GM23338 (cell line): ENCODE measurements around the gene ENTREP3. TPM values are rescaled to one million over a fixed set of nuclear protein-coding genes. Genes with fewer than 3 reads are reported as not detected.
A peak's percentile ranks its signal among the peaks of the same experiment; 100 is the strongest.

Experiments used
- ATAC-seq: fragments of 200-7000 bp; cut with Tn5 transposase; 3 replicates; pipeline ENCODE4 v1.9.1; 2020
- DNase-seq: peaks from one replicate; pipeline ENCODE4 v3.0.0-alpha.2; 2015; ENCODE audit warnings: low spot score
- H2AFZ ChIP-seq: fragments of 200-600 bp; sonication (generic); 2 replicates; pipeline ENCODE4 v1.8.0; 2016; ENCODE audit warnings: antibody characterized with exemption, mild to moderate bottlenecking, moderate library complexity
- H3F3A ChIP-seq: fragments of 200-600 bp; sonication (generic); replicated peaks from 2 replicates; pipeline ENCODE4 v1.8.0; 2017; ENCODE audit warnings: antibody characterized with exemption, mixed run types, low read depth
- H3K27ac ChIP-seq: fragments of 200-600 bp; sonication (generic); 2 replicates; pipeline ENCODE4 v1.6.1; 2016; ENCODE audit warnings: low read depth
- H3K27me3 ChIP-seq: fragments of 200-600 bp; sonication (generic); 2 replicates; pipeline ENCODE4 v1.8.0; 2016; ENCODE audit warnings: mild to moderate bottlenecking, mixed run types, moderate library complexity; ENCODE audit not compliant: insufficient read depth
- H3K36me3 ChIP-seq: fragments of 200-600 bp; sonication (generic); 2 replicates; pipeline ENCODE4 v1.8.0; 2016; ENCODE audit warnings: mild to moderate bottlenecking; ENCODE audit not compliant: insufficient read depth
- H3K4me1 ChIP-seq: fragments of 200-600 bp; sonication (generic); 2 replicates; pipeline ENCODE4 v1.8.0; 2016; ENCODE audit warnings: mild to moderate bottlenecking, moderate library complexity; ENCODE audit not compliant: insufficient read depth
- H3K4me2 ChIP-seq: fragments of 200-600 bp; sonication (generic); 2 replicates; pipeline ENCODE4 v1.7.1; 2017; ENCODE audit warnings: mixed run types
- H3K4me3 ChIP-seq: fragments of 200-600 bp; sonication (generic); 2 replicates; pipeline ENCODE4 v1.6.1; 2016; ENCODE audit warnings: mixed run types
- H3K79me2 ChIP-seq: fragments of 200-600 bp; sonication (generic); replicated peaks from 2 replicates; pipeline ENCODE4 v1.8.0; 2017; ENCODE audit warnings: mild to moderate bottlenecking; ENCODE audit not compliant: insufficient read depth
- H3K9me2 ChIP-seq: fragments of 200-600 bp; sonication (generic); 2 replicates; pipeline ENCODE4 v1.8.0; 2017; ENCODE audit not compliant: insufficient read depth
- H4K20me1 ChIP-seq: fragments of 200-600 bp; sonication (generic); replicated peaks from 2 replicates; pipeline ENCODE4 v1.8.0; 2017; ENCODE audit warnings: mild to moderate bottlenecking; ENCODE audit not compliant: insufficient read depth
- H3K27ac Mint-ChIP-seq: 2 replicates; pipeline ENCODE4 v1.8.0; 2020; ENCODE audit warnings: inconsistent platforms, mild to moderate bottlenecking, moderate library complexity, mixed read lengths
- H3K27me3 Mint-ChIP-seq: 3 replicates; pipeline ENCODE4 v1.8.0; 2022; ENCODE audit warnings: low read depth, mild to moderate bottlenecking, moderate library complexity, mixed read lengths, inconsistent platforms; ENCODE audit not compliant: insufficient read depth, poor library complexity
- H3K36me3 Mint-ChIP-seq: 3 replicates; pipeline ENCODE4 v1.8.0; 2021; ENCODE audit warnings: low read depth, mild to moderate bottlenecking, inconsistent platforms, moderate library complexity, mixed read lengths
- H3K4me1 Mint-ChIP-seq: 3 replicates; pipeline ENCODE4 v1.8.0; 2020; ENCODE audit warnings: mild to moderate bottlenecking, inconsistent platforms, mixed read lengths
- H3K4me3 Mint-ChIP-seq: 3 replicates; pipeline ENCODE4 v1.8.0; 2021; ENCODE audit warnings: moderate library complexity, mild to moderate bottlenecking, inconsistent platforms, mixed read lengths
- H3K9me3 Mint-ChIP-seq: 3 replicates; pipeline ENCODE4 v1.8.0; 2020; ENCODE audit warnings: moderate library complexity, mild to moderate bottlenecking, inconsistent platforms, mixed read lengths
- CREB1 ChIP-seq: fragments of 250-450 bp; sonication (Bioruptor Pico); IDR thresholded peaks from 2 replicates; pipeline ENCODE4 v1.5.0; 2020; ENCODE audit warnings: low read depth, mild to moderate bottlenecking, moderate library complexity
- EZH2 ChIP-seq: fragments of 200-600 bp; sonication (generic); IDR thresholded peaks from one replicate; pipeline ENCODE4 v1.8.0; 2017; ENCODE audit warnings: antibody characterized with exemption, mild to moderate bottlenecking, low read depth; ENCODE audit not compliant: unreplicated experiment
- EZH2phosphoT487 ChIP-seq: fragments of 200-600 bp; sonication (generic); IDR thresholded peaks from one replicate; pipeline ENCODE4 v1.8.1; 2018; ENCODE audit warnings: antibody characterized with exemption; ENCODE audit not compliant: unreplicated experiment
- JUNB ChIP-seq: IDR thresholded peaks from one replicate; pipeline ENCODE4 v1.6.1; 2016; ENCODE audit warnings: antibody characterized with exemption; ENCODE audit not compliant: unreplicated experiment
- NANOG ChIP-seq: IDR thresholded peaks from 2 replicates; pipeline ENCODE4 v1.6.1; 2016; ENCODE audit warnings: antibody characterized with exemption, borderline replicate concordance
- POLR2AphosphoS5 ChIP-seq: IDR thresholded peaks from 2 replicates; pipeline ENCODE4 v1.6.1; 2016; ENCODE audit warnings: antibody characterized with exemption, low read depth
- ZNF114 ChIP-seq: fragments of 250-450 bp; sonication (Bioruptor Pico); IDR thresholded peaks from 2 replicates; pipeline ENCODE4 v1.5.0; 2020; ENCODE audit warnings: mild to moderate bottlenecking, moderate library complexity
- ZNF331 ChIP-seq: fragments of 250-450 bp; sonication (Bioruptor Pico); IDR thresholded peaks from 2 replicates; pipeline ENCODE4 v1.5.0; 2020; ENCODE audit warnings: low read depth, mild to moderate bottlenecking, moderate library complexity
- polyA plus RNA-seq: library from polyadenylated mRNA; unstranded; fragments of >200 nt; fragmentation: Nextera tagmentation; extraction: Ambion mirVana; gene quantifications from 2 replicates; pipeline ENCODE4 v1.2.1, GENCODE V29; 2016
- total RNA-seq: library from RNA; depleted of rRNA; stranded (reverse); fragments of >200 nt; shearing (Covaris generic); gene quantifications from 2 replicates; pipeline ENCODE4 v1.2.3, GENCODE V29; 2014
- TF ChIP-seq, protein P1 (sequence below): IDR thresholded peaks from one replicate; pipeline ENCODE4 v1.6.1; 2018; ENCODE audit warnings: antibody characterized with exemption; ENCODE audit not compliant: unreplicated experiment
- TF ChIP-seq, protein P2 (sequence below): fragments of 250-450 bp; sonication (Bioruptor Pico); IDR thresholded peaks from 2 replicates; pipeline ENCODE4 v1.5.0; 2020; ENCODE audit warnings: mild to moderate bottlenecking, moderate library complexity
- TF ChIP-seq, protein P3 (sequence below), 2 experiments: fragments of 200-600 bp in 1 of 2; sonication (generic) in 1 of 2; conservative IDR thresholded peaks; 2 replicates each; pipeline versions ENCODE4 v1.5.1 to v1.6.1; 2016 to 2017; ENCODE audit warnings: antibody characterized with exemption in 2 of 2, low read depth in 2 of 2, mild to moderate bottlenecking in 2 of 2, moderate library complexity in 1 of 2

Gene ENTREP3
- total and polyA plus RNA-seq, 2 experiments from 2014 or later, result 18.6 to 46.3 TPM

DNA sequence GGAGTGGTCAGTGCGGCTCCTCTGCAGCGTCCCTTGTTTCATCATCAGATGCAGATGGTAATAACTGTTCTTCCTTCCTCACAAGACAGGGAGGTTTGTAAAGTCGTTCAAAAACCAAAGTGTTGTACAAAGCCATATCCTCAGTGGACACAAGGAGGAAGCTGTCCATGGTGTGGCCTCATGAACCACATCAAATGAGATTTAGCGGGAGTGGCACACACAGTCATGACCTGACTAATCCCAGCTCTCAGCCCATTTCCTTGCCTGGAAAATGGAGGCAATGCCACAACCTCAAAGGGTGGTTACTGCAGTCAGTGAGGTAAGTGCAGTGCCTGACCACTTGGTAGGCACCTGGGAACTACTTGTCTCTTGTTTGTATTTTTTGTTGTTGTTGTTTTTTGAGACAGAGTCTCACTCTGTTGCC lies 13.4 kb downstream of the ENTREP3 start:
- Histone ChIP-seq H3K27me3 (peaks cover 27% of the 10 kb centered on the region), H3K4me2 (no peak overlapping the region), H3K27ac (no peak overlapping the region), H3K9me2 (no peaks in the 10 kb centered on the region), H2AFZ (no peak overlapping the region), H4K20me1 (no peaks in the 10 kb centered on the region), H3K79me2 (0 out of 2 replicates have a peak, but pooled peaks cover 7% of the 10 kb centered on the region), H3K36me3 (no peaks in the 10 kb centered on the region), H3F3A (0 out of 2 replicates have a peak, but pooled peaks cover 10% of the 10 kb centered on the region), H3K4me3 (no peak overlapping the region), H3K4me1 (peaks cover 19% of the 10 kb centered on the region)
- no peak for TF ChIP-seq NANOG
- TF ChIP-seq ZNF114 (CRISPR knock-in tag), result no peak
- no peak for TF ChIP-seq ZNF331 (CRISPR knock-in tag)
- no peak for TF ChIP-seq JUNB
- TF ChIP-seq EZH2phosphoT487, result no peak
- TF ChIP-seq, protein P1, sequence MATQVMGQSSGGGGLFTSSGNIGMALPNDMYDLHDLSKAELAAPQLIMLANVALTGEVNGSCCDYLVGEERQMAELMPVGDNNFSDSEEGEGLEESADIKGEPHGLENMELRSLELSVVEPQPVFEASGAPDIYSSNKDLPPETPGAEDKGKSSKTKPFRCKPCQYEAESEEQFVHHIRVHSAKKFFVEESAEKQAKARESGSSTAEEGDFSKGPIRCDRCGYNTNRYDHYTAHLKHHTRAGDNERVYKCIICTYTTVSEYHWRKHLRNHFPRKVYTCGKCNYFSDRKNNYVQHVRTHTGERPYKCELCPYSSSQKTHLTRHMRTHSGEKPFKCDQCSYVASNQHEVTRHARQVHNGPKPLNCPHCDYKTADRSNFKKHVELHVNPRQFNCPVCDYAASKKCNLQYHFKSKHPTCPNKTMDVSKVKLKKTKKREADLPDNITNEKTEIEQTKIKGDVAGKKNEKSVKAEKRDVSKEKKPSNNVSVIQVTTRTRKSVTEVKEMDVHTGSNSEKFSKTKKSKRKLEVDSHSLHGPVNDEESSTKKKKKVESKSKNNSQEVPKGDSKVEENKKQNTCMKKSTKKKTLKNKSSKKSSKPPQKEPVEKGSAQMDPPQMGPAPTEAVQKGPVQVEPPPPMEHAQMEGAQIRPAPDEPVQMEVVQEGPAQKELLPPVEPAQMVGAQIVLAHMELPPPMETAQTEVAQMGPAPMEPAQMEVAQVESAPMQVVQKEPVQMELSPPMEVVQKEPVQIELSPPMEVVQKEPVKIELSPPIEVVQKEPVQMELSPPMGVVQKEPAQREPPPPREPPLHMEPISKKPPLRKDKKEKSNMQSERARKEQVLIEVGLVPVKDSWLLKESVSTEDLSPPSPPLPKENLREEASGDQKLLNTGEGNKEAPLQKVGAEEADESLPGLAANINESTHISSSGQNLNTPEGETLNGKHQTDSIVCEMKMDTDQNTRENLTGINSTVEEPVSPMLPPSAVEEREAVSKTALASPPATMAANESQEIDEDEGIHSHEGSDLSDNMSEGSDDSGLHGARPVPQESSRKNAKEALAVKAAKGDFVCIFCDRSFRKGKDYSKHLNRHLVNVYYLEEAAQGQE, result no peak
- TF ChIP-seq, protein P2, sequence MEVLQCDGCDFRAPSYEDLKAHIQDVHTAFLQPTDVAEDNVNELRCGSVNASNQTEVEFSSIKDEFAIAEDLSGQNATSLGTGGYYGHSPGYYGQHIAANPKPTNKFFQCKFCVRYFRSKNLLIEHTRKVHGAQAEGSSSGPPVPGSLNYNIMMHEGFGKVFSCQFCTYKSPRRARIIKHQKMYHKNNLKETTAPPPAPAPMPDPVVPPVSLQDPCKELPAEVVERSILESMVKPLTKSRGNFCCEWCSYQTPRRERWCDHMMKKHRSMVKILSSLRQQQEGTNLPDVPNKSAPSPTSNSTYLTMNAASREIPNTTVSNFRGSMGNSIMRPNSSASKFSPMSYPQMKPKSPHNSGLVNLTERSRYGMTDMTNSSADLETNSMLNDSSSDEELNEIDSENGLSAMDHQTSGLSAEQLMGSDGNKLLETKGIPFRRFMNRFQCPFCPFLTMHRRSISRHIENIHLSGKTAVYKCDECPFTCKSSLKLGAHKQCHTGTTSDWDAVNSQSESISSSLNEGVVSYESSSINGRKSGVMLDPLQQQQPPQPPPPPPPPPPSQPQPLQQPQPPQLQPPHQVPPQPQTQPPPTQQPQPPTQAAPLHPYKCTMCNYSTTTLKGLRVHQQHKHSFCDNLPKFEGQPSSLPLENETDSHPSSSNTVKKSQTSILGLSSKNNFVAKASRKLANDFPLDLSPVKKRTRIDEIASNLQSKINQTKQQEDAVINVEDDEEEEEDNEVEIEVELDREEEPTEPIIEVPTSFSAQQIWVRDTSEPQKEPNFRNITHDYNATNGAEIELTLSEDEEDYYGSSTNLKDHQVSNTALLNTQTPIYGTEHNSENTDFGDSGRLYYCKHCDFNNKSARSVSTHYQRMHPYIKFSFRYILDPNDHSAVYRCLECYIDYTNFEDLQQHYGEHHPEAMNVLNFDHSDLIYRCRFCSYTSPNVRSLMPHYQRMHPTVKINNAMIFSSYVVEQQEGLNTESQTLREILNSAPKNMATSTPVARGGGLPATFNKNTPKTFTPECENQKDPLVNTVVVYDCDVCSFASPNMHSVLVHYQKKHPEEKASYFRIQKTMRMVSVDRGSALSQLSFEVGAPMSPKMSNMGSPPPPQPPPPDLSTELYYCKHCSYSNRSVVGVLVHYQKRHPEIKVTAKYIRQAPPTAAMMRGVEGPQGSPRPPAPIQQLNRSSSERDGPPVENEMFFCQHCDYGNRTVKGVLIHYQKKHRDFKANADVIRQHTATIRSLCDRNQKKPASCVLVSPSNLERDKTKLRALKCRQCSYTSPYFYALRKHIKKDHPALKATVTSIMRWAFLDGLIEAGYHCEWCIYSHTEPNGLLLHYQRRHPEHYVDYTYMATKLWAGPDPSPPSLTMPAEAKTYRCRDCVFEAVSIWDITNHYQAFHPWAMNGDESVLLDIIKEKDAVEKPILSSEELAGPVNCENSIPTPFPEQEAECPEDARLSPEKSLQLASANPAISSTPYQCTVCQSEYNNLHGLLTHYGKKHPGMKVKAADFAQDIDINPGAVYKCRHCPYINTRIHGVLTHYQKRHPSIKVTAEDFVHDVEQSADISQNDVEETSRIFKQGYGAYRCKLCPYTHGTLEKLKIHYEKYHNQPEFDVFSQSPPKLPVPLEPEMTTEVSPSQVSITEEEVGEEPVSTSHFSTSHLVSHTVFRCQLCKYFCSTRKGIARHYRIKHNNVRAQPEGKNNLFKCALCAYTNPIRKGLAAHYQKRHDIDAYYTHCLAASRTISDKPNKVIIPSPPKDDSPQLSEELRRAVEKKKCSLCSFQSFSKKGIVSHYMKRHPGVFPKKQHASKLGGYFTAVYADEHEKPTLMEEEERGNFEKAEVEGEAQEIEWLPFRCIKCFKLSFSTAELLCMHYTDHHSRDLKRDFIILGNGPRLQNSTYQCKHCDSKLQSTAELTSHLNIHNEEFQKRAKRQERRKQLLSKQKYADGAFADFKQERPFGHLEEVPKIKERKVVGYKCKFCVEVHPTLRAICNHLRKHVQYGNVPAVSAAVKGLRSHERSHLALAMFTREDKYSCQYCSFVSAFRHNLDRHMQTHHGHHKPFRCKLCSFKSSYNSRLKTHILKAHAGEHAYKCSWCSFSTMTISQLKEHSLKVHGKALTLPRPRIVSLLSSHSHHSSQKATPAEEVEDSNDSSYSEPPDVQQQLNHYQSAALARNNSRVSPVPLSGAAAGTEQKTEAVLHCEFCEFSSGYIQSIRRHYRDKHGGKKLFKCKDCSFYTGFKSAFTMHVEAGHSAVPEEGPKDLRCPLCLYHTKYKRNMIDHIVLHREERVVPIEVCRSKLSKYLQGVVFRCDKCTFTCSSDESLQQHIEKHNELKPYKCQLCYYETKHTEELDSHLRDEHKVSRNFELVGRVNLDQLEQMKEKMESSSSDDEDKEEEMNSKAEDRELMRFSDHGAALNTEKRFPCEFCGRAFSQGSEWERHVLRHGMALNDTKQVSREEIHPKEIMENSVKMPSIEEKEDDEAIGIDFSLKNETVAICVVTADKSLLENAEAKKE (CRISPR knock-in tag), result no peak
- no peak for TF ChIP-seq EZH2
- no peak for TF ChIP-seq CREB1 (CRISPR knock-in tag)
- TF ChIP-seq, protein P3, sequence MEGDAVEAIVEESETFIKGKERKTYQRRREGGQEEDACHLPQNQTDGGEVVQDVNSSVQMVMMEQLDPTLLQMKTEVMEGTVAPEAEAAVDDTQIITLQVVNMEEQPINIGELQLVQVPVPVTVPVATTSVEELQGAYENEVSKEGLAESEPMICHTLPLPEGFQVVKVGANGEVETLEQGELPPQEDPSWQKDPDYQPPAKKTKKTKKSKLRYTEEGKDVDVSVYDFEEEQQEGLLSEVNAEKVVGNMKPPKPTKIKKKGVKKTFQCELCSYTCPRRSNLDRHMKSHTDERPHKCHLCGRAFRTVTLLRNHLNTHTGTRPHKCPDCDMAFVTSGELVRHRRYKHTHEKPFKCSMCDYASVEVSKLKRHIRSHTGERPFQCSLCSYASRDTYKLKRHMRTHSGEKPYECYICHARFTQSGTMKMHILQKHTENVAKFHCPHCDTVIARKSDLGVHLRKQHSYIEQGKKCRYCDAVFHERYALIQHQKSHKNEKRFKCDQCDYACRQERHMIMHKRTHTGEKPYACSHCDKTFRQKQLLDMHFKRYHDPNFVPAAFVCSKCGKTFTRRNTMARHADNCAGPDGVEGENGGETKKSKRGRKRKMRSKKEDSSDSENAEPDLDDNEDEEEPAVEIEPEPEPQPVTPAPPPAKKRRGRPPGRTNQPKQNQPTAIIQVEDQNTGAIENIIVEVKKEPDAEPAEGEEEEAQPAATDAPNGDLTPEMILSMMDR (conservative IDR thresholded peaks at IDR 0.05; ENCODE audit: low read depth in 2 of 2), result no peak
- TF ChIP-seq POLR2AphosphoS5, result no peak
- H3K27me3 Mint-ChIP-seq, result peaks cover 32% of the 10 kb centered on the region
- H3K36me3 Mint-ChIP-seq, result peaks cover 13% of the 10 kb centered on the region
- peaks cover 17% of the 10 kb centered on the region for H3K4me1 Mint-ChIP-seq
- ATAC-seq (no peak), DNase-seq (no peak)
- peak overlapping the region; percentile 34; the same call in 1 of the 3 replicates for H3K4me3 Mint-ChIP-seq
- no peaks in the 10 kb centered on the region for H3K9me3 Mint-ChIP-seq
- no peak overlapping the region for H3K27ac Mint-ChIP-seq
